ENCODE results near the gene GNAT2. TPM values are rescaled to one million over a fixed set of nuclear protein-coding genes. Genes with fewer than 3 reads are reported as not detected.

GNAT2 gene
- polyA plus RNA-seq, 2 donors, result not detected

Other genes starting within 250 kb of the GNAT2 start
- gene SORT1, start 221.7 kb downstream of the GNAT2 start, polyA plus RNA-seq, result 10 to 100 TPM; 25.3 to 34.9 TPM
- 10 to 100 TPM; 19.5 to 63.6 TPM for gene PSMA5, start 193.2 kb downstream of the GNAT2 start, polyA plus RNA-seq
- gene SYPL2, start 153.1 kb downstream of the GNAT2 start, polyA plus RNA-seq, result under 1 TPM; 0.16 to 0.38 TPM
- 1 to 10 TPM; 3.6 to 6.4 TPM for gene ATXN7L2, start 135.7 kb downstream of the GNAT2 start, polyA plus RNA-seq
- gene CYB561D1, start 125.5 kb downstream of the GNAT2 start, polyA plus RNA-seq, result 1 to 10 TPM; 3.7 to 4.8 TPM
- gene AMIGO1, start 109.9 kb downstream of the GNAT2 start, polyA plus RNA-seq, result 1 to 10 TPM in 1 of 2 donors, under 1 TPM in 1; 0.71 to 1.6 TPM
- under 1 TPM in 1 of 2 donors, not detected in 1; 0.06 TPM for gene GPR61, start 79.7 kb downstream of the GNAT2 start, polyA plus RNA-seq
- 1 to 10 TPM; 3.5 to 6.8 TPM for gene GNAI3, start 71.0 kb downstream of the GNAT2 start, polyA plus RNA-seq
- 10 to 100 TPM; 15.7 to 16.3 TPM for gene AMPD2, start 221 bp upstream of the GNAT2 start, polyA plus RNA-seq
- 10 to 100 TPM; 22.9 to 26.4 TPM for gene GSTM4, start 36.5 kb upstream of the GNAT2 start, polyA plus RNA-seq
- gene GSTM2, start 48.4 kb upstream of the GNAT2 start, polyA plus RNA-seq, result 100 to 1,000 TPM in 1 of 2 donors, 10 to 100 TPM in 1; 52.0 to 130 TPM
- 100 to 1,000 TPM; 125 to 132 TPM for gene GSTM1, start 68.2 kb upstream of the GNAT2 start, polyA plus RNA-seq
- gene GSTM5, start 92.6 kb upstream of the GNAT2 start, polyA plus RNA-seq, result 1 to 10 TPM; 1.6 to 2.2 TPM
- 100 to 1,000 TPM in 1 of 2 donors, 10 to 100 TPM in 1; 77.5 to 106 TPM for gene GSTM3, start 121.4 kb upstream of the GNAT2 start, polyA plus RNA-seq
- under 1 TPM; 0.10 to 0.28 TPM for gene EPS8L3, start 144.3 kb upstream of the GNAT2 start, polyA plus RNA-seq

Data from esophagus (tissue), 2 donors.